Activated CD4-positive, alpha-beta T cell treated with anti-CD3 and anti-CD28 coated beads for 1 hour (primary cell): ENCODE results near the gene TANC2.
"Not testable (repeated sequence)": the region's sequence is repeated elsewhere in the genome, so short reads cannot be mapped to it uniquely, and the experiment has no call there.

ENCODE experiments used
- DNase-seq: peaks from one replicate; pipeline ENCODE4 v3.0.0-alpha.2; 2020

Gene TANC2

DNA sequence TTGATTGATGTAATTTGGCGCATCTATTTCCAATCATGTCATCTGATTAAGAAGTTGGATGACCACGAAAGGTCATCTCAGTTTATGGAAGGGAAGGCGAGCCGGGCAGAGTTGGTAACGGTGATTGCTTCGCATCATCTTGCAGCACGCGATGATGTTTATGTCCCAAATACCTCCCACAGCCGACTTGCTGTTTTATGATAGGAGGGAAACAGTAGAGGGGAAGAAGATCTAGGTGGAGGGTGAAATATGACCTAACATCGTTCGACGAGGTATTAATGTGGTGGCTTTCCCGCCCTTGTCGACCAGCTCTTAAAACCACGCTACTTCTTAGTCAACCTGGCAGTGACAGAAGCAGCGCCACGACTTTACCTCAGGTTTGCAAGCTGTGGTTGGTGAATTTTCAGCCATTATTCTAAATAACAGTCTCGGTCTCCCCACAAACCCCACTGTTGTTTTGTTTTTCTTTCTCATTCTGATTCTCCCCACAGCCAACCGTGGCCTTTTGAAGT lies 805 bp upstream of the TANC2 start:
- DNase-seq = no peak

DNA sequence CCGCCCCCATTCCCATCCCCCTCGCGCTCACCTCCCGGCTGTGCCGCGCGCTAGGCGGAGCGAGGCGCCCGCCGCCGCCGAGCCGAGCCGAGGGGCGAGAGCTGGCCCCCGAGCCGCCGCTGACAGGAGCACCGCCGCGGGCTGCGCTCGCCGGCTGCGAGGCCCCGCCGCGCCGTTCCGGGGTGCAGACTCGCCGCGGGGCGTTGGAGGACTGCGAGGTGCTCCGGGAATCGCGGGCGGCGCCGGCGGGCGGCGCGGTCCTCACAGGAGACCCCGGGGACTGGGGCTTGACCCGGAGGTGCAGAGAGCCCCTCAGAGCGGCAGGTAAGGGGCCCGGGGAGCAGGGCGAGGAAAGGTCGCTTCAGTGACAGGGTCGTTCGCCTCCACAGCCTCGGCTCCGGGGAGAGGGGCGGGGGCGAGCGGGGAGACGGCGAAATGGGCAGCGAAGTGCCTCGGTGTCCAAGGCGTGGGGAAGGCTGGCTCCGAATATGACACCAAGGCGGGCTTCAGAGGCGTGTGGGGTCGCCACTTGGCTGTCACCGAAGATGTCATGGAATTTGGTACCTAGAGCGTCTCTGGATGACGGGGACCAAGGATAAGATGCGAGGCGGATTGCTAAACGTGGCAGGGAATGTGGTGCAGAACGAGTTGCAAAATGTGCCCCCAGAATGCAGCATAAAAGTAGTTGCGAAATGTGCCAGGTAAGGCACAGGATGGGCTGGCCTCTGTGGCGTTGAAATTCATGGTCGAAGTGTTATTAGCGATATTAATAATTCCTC lies 580 bp downstream of the TANC2 start:
- DNase-seq = peak; percentile 56

DNA sequence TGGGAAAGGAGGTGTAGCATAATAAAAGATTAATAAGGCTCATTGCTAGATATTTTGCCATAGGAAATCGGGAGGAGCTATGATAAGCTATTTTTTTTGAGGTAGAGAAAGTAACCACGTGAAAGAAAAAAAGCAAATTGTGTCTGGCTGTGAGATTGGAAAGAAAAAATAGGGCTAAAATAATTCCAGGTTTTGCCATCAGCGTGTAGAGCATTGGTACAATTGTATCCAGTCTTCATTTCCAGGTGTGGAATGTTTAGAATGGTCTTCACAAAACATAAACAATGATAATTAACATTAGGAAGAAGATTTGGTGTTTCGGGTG lies 1.1 kb downstream of the TANC2 start:
- DNase-seq = no peak

DNA sequence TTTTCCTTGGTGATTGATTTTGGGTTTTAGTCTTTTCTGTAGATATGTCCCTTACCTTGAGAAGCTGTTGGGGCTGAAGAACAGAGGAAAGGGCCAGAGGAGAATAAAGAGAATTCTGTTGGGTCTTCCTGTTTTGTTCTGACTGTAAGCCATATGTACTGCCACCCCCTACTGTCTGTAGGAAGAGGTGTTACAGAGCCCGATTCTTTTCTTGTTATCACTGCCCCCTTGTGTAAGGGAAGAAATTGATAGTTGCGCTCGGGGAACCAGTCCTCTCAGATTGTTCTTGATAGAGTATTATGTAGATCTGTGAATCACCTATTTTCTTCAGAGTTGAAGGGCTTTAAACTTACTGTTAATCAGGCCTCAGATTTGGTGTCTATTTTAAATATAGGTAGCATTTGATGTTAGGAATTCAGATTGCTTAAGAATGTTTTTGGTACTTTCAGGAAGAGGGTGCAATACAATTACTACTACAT lies 2.4 kb downstream of the TANC2 start:
- DNase-seq = peak; percentile 18

GRCh38 chr17:62970610-62971009 lies 4.6 kb downstream of the TANC2 start:
- no peak for DNase-seq

GRCh38 chr17:62971853-62972252 lies 5.8 kb downstream of the TANC2 start:
- DNase-seq = no peak

DNA sequence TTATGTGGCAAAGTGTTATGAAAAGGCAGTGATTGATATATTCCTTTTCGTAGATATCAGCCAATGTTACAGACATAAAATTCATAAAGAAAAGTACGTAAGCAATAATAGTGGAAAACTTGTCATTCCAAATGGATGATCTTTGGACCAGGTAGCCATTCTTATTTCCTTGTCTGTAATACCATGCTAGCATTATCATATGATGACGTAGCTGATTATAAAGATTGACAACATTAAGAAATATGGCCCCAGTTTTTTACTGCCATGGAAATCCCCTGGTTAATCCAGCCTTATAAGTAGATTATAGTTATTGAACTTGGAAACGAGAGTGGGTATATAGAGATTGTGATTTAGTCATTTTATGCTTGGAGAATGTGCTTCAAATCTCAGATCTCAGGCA lies 8.8 kb downstream of the TANC2 start:
- DNase-seq = no peak

DNA sequence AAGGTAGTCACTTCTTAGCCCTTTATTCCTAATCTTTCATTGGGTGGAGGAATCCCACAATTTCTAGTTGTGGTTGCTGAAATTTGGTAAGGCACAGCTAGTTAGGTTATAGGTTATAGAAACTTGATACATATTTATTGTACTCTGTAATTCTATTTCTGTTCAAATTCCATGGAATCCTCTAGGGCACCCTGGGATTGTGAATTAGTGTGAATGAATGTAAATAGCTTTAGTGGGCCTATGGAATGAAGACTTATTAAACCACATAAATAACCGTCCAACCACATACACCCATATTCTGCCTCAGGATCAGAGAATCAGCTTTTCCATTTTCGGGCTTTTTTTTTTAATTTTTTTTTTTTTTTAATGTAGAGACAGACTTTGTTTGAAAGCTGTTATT lies 9.2 kb downstream of the TANC2 start:
- DNase-seq = no peak

- DNase-seq = not testable (repeated sequence)
These were observed 10.7 kb downstream of the TANC2 start for GRCh38 chr17:62976643-62977231.

- DNase-seq = no peak
These were observed 14.8 kb downstream of the TANC2 start for GRCh38 chr17:62980842-62981241.

DNA sequence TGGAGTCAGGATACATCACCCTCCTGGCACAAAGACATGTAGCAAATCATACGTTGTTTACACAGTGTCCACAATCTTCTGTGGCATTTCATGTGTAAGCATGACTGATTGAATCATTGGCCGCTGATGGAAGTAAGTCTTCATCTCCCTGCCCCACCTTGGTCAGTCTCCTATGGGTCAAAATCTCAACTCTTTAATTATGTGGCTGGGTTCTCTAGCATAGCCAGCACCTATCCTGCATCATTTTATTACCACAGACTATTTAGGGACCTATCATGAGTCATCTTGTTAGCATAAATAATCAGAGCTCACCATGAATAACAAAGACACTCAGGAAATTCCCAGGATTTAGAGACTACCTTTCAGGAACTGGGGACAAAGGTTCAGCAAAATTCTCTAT lies 15.9 kb downstream of the TANC2 start:
- no peak for DNase-seq

DNA sequence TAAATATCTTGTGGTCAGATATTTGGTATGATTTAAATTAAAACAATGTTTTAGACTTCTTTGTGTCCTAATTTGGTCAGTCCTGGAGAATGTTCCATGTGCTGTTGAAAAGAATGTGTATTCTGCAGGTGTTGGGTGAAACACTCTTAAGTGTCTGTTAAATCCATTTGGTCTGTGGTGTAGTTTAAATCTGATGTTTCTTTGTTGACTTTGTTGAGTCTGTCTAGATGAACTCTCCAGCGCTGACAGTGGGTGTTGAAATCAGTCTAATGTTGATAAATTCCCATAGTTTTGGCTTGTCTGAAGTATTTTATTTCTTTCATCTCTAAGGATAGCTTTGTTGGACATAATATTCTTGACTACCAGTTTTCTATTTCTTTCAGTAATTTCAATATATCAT lies 18.8 kb downstream of the TANC2 start:
- no peak for DNase-seq

DNA sequence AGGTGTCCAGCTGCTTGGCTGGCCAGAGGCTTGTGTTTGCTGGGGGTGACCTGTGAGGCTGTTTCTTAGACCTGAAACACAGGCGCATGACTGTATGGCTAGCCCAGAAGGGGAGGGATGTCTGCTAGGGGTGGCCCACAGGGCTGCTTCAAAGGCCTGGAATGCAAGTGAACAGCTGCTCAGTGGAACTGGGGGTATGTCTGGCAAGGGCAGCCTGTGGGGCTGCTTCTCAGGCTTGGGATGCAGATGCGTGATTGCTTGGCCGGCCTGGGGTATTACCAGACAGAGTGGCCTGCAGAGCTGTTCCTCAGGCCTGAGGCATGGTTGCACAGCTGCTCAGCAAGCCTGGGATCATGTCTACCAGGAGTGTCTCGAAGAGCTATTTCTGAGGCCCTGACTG lies 20.5 kb downstream of the TANC2 start:
- no peak for DNase-seq

DNA sequence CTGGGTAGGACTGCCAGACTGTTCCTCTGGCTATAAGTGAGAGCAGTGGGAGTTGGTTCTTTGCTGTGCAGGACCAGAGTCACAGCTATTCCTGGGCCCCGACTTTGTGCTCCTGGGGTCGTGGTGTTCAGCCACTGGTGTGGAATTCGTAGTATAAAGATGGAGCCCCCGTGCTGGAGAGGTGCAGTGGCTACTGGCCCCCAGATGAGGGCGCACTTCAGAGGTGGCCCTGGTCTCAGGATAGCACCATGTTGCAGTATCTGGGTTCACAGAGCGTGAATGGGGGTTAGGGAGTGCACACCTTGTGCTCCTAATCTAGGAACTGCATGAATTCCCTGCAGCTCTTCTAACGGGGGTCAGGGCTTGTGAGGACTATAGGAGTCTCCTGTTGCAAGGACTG lies 21.1 kb downstream of the TANC2 start:
- DNase-seq = no peak

- DNase-seq = no peak
These were observed 23.5 kb downstream of the TANC2 start for GRCh38 chr17:62989501-62989900.

DNA sequence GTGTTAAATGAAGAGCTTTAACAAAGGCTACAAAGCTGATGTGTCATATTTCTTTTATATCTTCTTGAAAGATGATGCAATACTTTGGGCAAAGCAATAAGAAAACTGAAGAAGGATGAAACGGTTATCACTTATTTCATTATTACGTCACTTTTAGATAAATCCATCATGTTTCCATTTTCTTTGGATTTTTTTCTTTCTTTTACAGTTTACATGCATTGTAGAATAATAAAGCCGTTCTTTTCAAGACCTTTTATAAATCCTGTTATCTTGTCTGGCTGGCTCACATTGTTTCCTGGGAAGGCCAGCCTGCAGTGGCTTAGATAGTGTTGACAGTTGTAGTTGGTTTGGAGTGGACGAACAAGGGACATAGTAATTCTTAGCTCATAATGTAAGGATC lies 28.9 kb downstream of the TANC2 start:
- no peak for DNase-seq

- no peak for DNase-seq
These were observed 29.4 kb downstream of the TANC2 start for GRCh38 chr17:62995377-62995885.

DNA sequence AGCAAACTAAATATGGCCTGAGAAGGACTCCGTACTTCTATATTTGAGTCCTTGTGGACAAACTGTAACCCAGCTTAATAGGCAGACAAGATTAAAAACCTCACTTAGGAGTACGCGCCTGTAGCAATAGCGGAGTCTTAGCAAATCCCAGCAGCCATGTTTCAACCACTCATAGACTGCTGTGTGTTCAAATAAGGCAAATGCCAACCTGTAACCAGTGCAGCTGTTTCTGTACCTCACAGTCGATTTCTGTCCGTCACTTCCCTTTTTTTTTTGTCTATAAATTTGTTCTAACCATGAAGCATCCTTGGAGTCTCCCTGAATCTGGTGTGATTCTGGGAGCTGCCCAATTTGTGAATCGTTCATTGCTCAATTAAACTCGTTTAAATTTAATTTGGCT lies 30.2 kb downstream of the TANC2 start:
- no peak for DNase-seq

DNA sequence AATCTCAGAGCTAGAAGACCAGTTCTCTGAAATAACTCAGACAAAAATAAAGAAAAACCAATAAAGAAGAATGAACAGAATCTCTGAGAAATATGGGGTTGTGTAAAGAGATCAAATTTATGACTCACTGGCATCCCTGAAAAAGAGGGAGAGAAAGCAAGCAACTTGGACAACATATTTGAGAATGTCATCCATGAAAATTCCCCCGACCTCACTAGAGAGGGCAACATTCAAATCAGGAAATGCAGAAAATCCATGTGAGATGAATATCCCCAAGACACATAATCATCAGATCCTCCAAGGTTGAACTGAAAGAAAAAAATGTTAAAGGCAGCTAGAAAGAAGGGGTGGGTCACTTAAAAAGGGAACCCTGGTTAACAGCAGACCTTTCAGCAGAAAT lies 32.1 kb downstream of the TANC2 start:
- no peak for DNase-seq

DNA sequence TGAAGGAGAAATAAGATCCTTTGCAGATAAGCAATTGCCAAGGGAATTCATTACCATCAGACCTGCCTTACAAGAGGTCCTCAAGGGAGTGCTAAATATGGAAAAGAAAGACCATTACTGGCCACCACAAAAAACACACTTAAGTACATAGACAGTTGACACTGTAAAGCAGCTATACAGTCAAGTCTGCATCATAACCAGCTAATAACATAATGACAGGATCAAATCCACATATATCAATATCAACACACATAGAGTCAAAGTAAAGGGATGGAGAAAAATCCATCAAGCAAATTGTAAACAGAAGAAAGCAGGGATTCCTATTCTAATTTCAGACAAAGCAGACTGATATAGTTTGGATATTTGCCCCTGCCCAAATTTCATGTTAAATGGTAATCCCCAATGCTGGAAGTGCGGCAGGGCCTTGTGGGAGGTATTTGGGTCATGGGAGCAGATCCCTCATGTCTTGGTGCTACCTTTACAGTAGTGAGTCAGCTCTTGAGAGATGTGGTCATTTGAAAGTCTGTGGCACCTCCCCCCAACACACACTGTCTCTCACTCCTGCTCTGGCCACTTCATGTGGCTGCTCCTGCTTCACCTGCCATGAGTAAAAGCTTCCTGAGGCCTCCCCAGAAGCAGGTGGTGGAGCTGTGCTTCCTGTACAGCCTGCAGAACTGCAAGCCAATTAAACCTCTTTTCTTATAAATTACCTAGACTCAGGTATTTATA lies 32.8 kb downstream of the TANC2 start:
- DNase-seq = no peak

GRCh38 chr17:62999736-63000135 lies 33.7 kb downstream of the TANC2 start:
- DNase-seq = no peak

DNA sequence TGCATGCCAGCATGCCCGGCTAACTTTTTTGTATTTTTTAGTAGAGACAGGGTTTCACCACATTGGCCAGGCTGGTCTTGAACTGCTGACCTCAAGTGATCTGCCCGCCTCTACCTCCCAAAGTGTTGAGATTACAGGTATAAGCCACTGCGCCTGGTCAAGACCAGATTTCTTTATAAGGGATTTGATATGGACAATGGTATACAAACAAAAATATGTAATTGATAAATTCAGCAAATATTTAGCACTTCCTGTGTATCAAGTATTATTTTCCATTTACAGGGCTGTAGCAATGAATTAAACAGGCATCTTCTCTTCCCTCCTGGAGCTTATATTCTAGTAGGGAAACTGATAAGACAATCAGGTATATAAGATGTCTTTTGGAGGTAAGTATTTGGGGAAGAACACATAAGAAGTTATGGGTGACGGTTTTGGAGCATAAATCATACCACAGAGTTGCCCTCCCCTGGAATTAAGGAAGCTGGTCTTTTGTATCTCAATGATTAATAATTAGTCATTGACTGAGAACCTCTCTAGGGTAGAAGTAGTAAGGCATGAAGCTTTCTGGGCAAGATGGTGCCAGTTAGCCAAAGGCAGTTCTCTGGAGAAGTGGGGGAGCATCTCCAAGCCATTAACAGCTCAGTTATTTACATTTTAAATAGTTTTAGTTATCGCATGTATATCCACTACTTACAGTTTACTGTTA lies 35.8 kb downstream of the TANC2 start:
- DNase-seq = no peak

- DNase-seq = no peak
These were observed 36.6 kb downstream of the TANC2 start for GRCh38 chr17:63002625-63003024.
